Stimulated activated CD8-positive, alpha-beta memory T cell treated with anti-CD3 and anti-CD28 coated beads, Interleukin-7, amount 100 ng/mL, for 48 hours (primary cell): ENCODE data around the gene CNPPD1.
A peak's percentile ranks its signal among the peaks of the same experiment; 100 is the strongest.

Experiments used
- DNase-seq, 2 donors: peaks; one replicate each; pipeline ENCODE4 v3.0.0-alpha.2; 2020; ENCODE audit warnings: low read depth in 1 of 2; ENCODE audit errors: extremely low read depth in 1 of 2

Gene CNPPD1

GRCh38 chr2:219163156-219163555 is 13.6 kb downstream of the CNPPD1 start:
- no peak for DNase-seq

- DNase-seq: no peak
These were observed 15.6 kb downstream of the CNPPD1 start for GRCh38 chr2:219161097-219161496.

DNA sequence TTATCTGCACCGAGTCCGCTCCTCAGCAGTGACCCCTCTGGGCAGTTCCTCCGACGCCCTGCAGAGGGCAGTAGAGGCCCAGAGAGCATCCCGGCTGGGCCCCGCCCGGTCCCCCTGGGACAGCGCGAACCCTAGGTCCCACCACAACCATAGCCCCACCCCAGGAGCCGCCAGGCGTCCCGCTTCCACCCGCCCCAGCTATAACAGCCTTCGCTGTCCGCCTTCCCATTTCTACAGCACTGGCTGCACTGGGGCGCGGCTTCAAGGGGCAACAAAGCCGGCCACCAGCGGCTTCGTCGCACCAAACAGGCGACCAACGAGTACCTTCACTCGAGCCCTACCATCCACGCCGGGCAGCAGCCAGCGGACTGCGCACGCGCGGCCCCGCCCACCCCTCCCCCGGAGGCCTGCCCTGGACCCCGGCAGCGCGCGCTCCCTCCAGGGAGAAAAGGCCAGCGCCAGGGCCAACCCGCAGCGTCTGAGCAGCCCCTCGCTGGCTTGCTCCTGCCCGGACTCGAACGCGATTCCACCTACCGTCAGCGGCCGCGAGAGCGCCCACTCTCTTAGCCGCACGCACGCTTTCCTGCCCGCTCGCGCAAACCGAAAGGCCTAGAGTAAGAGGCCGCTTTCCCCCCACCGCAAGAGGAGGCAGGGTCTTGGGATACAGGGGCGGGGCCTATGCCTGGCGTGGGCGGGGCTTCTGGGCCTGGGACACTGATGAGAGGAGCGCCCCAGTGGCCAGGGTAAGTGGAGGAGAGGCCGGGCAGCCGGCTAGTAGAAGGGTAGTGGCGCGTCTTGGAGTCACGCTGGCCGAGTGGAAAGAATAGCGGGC is 16.3 kb downstream of the CNPPD1 start, which contains the start of gene NHEJ1:
TSS of gene NHEJ1 (minus strand) at position 630 of the 832 bp plus-strand sequence. CDS start 2,453 bp downstream, outside the sequence.
- DNase-seq: peak; percentile 81 to 90

DNA sequence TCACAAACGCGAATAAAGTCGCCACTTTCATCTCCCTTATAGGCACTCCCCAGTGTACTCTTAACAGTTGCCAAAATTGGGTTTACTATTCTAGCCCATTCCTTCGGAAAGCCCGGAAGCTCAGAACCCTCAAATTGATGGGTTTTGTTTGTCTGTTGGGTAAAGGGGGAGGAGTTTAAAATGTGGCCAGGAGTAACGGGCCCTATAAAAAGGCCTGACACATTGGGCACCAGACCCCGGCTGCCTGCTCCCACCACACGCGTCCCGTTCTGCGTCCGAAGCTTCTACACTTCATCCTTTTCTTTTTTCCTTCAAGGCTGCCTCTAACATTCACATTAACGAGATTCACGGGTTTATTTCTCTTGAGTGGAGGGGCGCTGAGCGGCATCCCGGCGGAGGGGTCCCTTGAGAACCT is 16.9 kb downstream of the CNPPD1 start:
- no peak for DNase-seq

DNA sequence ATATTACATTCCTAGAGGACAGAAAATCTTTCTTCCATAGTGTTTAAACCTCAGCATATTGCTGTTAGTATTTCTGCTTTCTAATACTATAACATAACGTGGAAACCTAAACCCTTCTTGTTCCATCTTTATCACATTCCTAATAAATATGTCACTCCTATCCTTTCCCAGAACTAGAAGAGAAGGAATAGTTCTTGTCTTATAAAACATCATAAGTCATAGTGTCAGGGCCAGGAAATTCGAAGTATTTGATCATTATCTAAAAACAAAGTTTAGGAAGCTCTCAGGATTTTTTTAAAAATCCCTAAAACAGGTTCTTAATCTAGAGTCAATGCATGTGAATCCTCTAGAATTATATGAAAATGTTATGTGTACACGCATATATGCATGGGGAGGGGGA is 18.1 kb downstream of the CNPPD1 start:
- DNase-seq: no peak

DNA sequence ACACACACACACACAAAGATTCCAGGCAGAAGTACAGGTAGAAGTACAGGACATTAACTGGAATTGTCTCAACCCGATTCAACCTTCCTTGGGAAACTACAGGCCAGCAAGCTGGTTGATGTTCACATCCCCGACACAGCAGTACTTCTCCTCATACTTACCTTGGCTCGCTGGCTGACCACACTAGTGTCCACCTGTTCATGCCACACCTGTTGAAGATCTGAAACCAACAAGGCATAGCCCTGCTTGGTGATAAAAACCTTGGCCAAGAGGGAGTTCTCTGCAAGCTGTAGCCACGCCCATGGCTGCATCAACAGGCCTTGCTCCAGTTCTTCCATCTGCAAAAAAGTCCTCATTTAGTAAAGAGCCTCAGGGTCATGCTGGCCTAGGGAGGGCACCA is 18.7 kb downstream of the CNPPD1 start:
- DNase-seq: no peak

DNA sequence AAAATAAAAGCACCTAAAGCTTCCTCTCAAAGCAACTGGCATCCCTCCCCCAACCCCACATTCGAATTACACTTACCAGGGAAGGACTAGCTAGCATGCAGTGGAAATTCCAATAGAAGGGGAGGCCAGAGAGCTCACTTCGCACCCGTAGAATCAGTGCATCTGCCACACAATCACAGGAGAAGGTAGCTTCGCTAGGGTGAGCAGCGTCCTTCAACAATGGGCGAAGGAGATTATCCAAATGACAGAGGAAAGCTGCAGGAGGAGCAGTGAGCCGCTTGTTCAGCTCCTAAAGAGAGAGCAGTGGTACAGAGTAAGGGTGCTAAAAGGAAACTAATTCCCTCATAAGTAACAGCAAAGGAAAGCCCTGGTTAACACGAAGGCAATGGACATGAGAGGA is 19.3 kb downstream of the CNPPD1 start:
- no peak for DNase-seq

DNA sequence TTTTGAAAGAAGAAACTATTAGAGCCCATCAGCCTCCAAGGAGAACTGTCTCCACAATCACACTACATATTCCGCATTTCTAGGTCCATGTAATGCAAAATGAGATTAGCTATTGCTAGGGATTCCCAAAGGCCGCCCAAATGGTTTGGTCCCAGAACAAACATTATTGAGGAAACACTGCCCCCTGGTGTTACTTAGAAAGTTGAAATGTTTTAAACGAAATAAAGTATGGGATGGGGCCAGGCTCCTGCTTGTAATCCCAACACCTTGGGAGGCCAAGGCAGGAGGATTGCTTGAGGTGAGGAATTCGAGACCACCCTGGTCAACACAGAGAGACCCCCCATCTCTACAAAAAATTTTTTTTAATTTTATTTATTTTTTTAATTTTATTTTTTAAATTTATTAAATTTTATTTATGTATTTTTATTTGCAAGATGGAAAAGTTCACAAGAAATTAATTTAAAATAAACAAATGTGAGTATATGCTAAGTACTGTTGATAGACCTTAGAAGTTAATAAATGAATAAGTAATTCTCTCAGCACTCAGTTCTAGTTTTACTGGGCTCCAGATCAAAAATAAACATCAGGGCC is 21.6 kb downstream of the CNPPD1 start:
- DNase-seq: no peak

DNA sequence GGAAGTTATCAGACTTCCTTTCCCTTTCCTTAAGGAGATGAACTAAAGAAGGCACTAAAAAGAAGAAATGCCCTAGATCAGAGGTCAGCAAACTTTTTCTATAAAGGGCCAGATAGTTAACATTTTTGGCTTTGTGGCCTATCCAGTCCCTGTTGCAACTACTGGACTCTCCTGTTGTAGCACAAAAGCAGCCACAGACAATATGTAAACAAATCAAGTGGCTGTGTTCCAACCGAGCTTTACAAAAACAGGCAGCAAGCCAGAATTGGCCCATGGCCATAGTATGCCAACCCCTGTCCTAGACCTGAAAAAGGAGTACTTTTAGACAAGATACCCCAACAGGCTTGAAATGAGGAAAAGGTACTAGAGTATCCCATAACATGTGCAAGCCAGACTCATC is 27.1 kb downstream of the CNPPD1 start:
- no peak for DNase-seq

- no peak for DNase-seq
These were observed 34.4 kb downstream of the CNPPD1 start for GRCh38 chr2:219142329-219142728.

- no peak for DNase-seq
These were observed 36.0 kb downstream of the CNPPD1 start for GRCh38 chr2:219140722-219141121.

- no peak for DNase-seq
These were observed 42.7 kb downstream of the CNPPD1 start for GRCh38 chr2:219133976-219134375.

GRCh38 chr2:219131744-219132143 is 45.0 kb downstream of the CNPPD1 start:
- DNase-seq: no peak

DNA sequence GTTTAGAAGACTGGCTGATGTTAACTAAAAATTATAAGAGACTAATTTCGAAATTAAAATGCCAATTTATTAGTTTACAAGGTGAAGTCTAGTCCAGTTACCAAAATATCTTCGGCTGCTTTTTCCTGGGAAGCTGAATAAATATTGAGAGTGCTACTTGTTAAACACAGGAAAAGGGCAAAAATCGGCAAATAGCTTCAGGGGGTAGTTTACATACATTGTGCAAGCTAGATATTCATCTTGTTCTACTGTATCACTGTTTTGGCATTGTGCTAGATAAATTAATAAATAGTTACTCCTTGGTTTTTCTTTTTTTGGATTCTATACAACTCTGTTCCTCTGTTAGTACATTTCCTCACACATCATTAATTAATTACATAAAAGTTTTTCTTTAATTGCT is 45.4 kb downstream of the CNPPD1 start:
- DNase-seq: no peak

GRCh38 chr2:219129589-219129988 is 47.1 kb downstream of the CNPPD1 start:
- DNase-seq: no peak

GRCh38 chr2:219128396-219128795 is 48.3 kb downstream of the CNPPD1 start:
- no peak for DNase-seq

- DNase-seq: no peak
These were observed 49.6 kb downstream of the CNPPD1 start for GRCh38 chr2:219127037-219127635.

DNA sequence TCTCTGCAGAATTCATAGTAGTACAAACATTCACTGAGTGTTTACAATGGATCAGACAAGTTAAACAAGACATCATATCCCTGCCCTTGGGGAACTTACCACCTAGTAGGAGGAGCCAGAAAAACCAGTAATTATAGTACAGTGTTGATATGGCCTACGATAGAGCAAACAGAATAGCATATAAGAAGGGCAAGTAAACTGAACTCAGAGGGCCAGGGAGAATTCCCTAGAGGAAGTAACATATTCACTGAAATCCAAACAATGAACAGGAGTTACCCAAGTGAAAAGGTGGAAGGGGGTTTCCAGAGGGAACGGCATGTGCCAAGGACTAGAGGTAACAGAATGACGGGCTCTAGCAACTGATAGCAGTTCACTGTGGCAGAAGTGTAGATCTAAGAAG is 50.2 kb downstream of the CNPPD1 start:
- no peak for DNase-seq

DNA sequence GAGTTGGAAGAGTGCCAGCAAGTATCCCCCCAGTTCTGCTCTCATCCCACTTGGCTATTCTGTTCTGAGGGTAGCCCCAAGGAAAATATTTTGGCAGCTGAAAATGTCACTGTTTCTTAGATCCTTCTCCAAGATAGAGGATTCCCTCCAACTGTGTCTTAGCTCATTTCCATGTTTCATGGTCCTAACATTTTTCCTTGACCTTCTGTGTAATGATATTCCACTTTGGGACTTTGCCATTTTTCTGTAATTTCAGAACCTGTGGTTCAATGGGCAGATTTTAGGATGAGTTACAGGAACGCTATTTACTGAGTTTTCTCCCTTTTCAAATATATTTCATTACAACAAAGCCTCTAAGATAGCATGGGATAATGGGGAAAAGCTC is 50.8 kb downstream of the CNPPD1 start:
- no peak for DNase-seq

DNA sequence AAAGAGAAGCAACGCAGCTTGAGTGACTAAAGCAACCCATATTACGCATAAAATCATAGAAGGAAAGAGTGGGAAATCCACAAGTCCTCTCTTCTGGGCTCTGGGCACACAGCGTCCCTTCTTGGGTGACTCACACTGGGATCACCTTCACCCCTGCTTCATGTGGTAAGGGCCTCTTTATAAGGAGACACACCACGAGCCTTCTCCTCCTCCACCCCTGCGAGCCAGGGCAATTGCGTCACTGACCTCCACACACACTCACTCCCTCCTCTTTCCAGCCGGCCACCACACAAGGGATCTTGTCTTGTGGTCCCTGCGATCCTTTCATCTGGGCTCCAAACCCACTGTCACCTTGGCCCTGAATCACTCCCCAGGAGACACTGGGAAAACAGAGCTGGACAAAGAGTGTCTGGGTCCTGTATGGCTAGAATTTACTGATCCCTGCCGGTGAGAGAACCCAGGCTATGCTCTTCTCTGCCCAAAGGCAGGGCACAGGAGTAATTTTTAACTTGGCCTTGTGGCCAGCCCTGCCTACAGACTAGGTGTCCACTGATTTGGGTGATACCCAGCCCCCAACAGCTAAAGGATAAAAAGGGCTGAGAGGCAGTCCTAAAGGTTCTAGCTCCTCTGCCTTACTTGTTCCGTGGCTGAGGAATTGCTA is 51.4 kb downstream of the CNPPD1 start:
- DNase-seq: peak in 1 of 2 donors; percentile 28

GRCh38 chr2:219124381-219125110 is 52.2 kb downstream of the CNPPD1 start:
- no peak for DNase-seq
